ENCODE measurements around the gene ARL2.

The ARL2 gene

DNA sequence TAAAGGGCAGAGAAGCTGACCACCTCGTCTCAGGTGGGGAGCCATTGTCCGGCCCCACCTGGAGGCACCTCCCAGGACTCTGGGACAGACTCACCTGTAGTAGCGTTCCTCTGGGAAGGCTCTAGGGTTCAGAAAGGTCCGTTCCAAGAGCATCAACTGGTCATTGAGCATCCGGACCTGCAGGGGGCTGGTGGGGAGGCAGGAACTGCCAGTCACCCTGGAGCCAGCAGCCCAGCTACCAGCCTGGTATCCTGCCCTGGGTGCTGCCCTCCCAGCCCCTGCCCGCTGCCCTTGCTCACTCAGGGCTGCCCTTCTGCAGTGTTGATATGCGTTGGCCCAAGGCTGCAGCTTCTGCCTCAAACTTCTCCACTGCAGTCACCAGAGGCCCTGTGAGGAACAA lies 31.8 kb downstream of the ARL2 start:
- Histone ChIP-seq H3K4me3 (ENCODE audit: extremely low read depth, insufficient read depth, low read length, poor library complexity, severe bottlenecking) (no peak overlapping the region), H3K36me3 (ENCODE audit: control insufficient read depth, insufficient read depth, low read length) (peaks cover 24% of the 10 kb centered on the region), H3K4me1 (ENCODE audit: control insufficient read depth, insufficient read depth, low read length, poor library complexity, severe bottlenecking) (peaks cover 11% of the 10 kb centered on the region), H3K9me3 (ENCODE audit: control insufficient read depth, low read length) (no peaks in the 10 kb centered on the region), H3K27ac (ENCODE audit: low read depth, low read length, severe bottlenecking) (no peak overlapping the region)
- WGBS, 2 experiments (ENCODE audit: insufficient coverage in 2 of 2) = 96 to 97% methylated on average over 7 of the region's 7 CpGs

DNA sequence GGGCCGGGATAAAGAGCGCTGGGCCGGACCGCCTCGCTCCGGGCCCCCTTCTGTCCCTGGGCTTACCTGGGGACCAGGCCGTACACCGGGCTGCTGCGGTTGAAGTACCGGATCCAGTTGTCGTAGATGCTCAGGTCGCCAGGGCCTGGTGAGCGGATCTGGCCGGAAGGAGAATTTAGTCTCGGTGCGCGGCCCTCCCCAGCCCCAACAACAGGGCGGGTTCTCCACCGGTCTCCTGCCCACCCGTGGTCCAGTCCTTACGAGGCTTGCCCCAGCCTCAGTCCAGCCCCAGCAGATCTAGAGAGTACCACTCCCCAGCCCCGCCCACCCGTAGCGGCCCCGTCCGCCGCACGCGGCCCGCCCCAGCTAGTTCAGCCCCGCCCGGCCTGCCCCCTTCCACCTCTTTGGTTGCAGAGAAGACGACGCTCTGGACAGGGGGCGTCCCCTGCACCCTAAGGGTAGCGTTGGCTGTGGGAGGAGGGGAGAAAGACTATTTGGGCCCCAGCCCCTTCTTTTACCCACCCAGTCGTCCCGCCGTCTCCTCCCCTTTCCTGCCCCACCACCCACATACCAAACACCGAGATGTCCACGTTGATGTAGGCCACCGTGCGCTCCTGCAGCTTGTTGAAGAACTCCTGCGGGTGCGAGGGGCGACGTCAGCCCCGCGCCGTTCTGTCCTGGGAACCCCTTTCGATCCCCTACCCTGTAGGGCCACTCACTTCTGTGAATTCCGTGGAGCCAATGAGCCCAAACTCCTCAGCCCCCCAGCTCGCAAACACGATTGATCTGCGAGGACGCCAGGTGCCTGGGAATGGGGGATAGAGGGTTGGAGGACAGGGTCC lies 33.8 kb downstream of the ARL2 start:
- Histone ChIP-seq H3K27ac (ENCODE audit: low read depth, low read length, severe bottlenecking) (no peak overlapping the region), H3K36me3 (ENCODE audit: control insufficient read depth, insufficient read depth, low read length) (peaks cover 24% of the 10 kb centered on the region), H3K9me3 (ENCODE audit: control insufficient read depth, low read length) (no peaks in the 10 kb centered on the region), H3K4me1 (ENCODE audit: control insufficient read depth, insufficient read depth, low read length, poor library complexity, severe bottlenecking) (peaks cover 10% of the 10 kb centered on the region), H3K4me3 (ENCODE audit: extremely low read depth, insufficient read depth, low read length, poor library complexity, severe bottlenecking) (no peak overlapping the region)
- 92 to 94% methylated on average over 38 of the region's 56 CpGs for WGBS, 2 experiments (ENCODE audit: insufficient coverage in 2 of 2)

DNA sequence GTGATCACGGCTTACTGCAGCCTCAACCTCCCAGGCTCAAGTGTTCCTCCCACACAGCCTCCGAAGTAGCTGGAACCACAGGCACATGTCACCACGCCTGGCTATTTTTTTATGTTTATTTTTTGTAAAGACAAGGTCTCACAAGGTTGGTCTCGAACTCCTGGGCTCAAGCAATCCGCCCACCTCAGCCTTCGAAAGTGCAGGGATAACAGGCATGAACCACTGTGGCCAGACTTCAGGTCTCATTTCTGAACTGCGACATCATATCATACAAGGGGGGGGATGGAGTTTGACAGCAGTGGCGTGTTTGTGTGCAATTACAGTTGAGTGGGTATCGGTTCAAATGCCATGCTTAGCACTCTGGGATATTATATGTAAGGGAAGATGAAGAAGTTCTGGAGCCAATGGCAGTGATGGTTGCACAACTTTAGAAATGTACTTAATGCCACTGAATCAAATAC lies 37.5 kb downstream of the ARL2 start:
- Histone ChIP-seq H3K27ac (ENCODE audit: low read depth, low read length, severe bottlenecking) (no peak overlapping the region), H3K36me3 (ENCODE audit: control insufficient read depth, insufficient read depth, low read length) (no peaks in the 10 kb centered on the region), H3K9me3 (ENCODE audit: control insufficient read depth, low read length) (no peaks in the 10 kb centered on the region), H3K4me1 (ENCODE audit: control insufficient read depth, insufficient read depth, low read length, poor library complexity, severe bottlenecking) (peaks cover 4% of the 10 kb centered on the region), H3K4me3 (ENCODE audit: extremely low read depth, insufficient read depth, low read length, poor library complexity, severe bottlenecking) (no peak overlapping the region)
- 92 to 94% methylated on average over 7 of the region's 9 CpGs for WGBS, 2 experiments (ENCODE audit: insufficient coverage in 2 of 2)

DNA sequence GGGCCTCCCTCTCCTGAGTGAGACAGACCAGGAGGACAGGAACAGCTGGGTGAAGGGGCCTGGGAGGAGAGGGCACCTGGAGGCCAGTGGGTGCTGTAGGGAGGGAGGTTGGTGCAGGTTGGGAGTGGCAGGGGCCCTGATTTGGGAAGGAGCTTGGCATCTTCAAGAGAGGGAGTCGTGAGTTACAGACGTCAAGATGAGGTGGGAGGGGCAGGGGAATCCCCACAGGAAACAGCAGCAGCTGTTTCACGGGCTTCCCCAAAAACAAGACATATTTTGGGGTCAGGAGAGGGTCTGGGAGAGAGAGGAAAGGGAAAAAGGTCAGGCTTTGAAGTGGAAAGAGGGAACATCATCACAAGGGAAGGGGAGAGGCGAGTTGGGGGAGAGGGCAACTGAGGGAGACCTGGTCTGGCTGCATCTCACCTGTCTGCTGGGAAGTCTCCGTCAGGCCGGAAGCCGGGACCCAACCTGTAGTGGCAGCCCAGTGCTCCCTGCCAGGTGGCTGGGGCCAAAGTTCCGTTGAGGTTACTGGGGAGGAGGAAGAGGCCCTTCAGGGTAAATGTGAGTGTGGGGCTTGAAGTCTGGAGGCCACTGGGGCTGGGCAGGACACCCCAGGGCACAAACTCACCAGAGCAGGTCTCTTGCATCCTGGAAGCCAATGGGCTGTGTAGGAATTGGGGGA lies 40.0 kb downstream of the ARL2 start:
- Histone ChIP-seq H3K36me3 (ENCODE audit: control insufficient read depth, insufficient read depth, low read length) (no peaks in the 10 kb centered on the region), H3K4me3 (ENCODE audit: extremely low read depth, insufficient read depth, low read length, poor library complexity, severe bottlenecking) (no peak overlapping the region), H3K9me3 (ENCODE audit: control insufficient read depth, low read length) (no peaks in the 10 kb centered on the region), H3K4me1 (ENCODE audit: control insufficient read depth, insufficient read depth, low read length, poor library complexity, severe bottlenecking) (peaks cover 4% of the 10 kb centered on the region), H3K27ac (ENCODE audit: low read depth, low read length, severe bottlenecking) (no peak overlapping the region)
- WGBS, 2 experiments (ENCODE audit: insufficient coverage in 2 of 2) = 83 to 91% methylated on average over 5 to 6 of the region's 8 CpGs

DNA sequence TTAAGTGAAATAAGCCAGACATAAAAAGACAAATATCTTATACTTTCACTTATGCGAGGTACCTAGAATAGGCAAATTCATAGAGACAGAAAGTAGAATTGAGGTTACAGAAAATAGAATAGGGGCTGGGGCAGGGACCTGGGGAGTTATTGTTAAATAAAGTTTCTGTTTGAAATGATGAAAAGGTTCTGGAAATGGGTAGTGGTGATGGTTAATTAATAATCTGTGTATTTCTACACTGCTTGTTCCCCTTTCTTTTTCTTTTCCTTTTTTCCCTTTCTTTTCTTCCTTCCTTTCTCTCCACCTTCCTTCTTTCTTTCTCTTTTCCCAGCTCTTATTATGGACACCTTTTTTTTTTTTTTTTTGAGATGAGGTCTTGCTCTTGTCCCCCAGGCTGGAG lies 41.6 kb downstream of the ARL2 start:
- no peaks in the 10 kb centered on the region for H3K36me3 ChIP-seq (ENCODE audit: control insufficient read depth, insufficient read depth, low read length)
- WGBS, 2 experiments (ENCODE audit: insufficient coverage in 2 of 2) = no CpG with 5 or more reads among the region's 1 CpG
- no peak overlapping the region for H3K4me3 ChIP-seq (ENCODE audit: extremely low read depth, insufficient read depth, low read length, poor library complexity, severe bottlenecking)
- no peak overlapping the region for H3K27ac ChIP-seq (ENCODE audit: low read depth, low read length, severe bottlenecking)
- no peaks in the 10 kb centered on the region for H3K9me3 ChIP-seq (ENCODE audit: control insufficient read depth, low read length)
- H3K4me1 ChIP-seq (ENCODE audit: control insufficient read depth, insufficient read depth, low read length, poor library complexity, severe bottlenecking) = peaks cover 4% of the 10 kb centered on the region

DNA sequence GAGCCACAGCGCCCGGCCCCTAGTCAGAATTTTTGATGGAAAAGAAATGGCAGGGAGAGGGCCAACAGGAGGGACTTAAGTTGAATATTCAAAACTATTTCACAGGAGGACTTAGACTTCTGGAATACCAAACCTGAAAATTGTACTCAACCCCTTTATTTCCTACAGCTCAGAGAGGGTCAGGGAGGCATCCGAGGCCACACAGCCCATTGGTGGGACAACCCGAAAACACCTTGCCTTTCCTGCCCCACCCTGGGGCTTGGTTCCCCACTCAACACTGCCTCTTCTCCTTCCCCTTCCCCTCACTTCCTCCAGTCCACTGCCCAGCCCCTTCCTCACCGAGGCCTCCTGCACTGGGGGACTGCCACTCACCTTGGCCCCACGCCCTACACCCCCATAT lies 43.0 kb downstream of the ARL2 start:
- 80 to 96% methylated on average over 3 to 4 of the region's 6 CpGs for WGBS, 2 experiments (ENCODE audit: insufficient coverage in 2 of 2)
- H3K4me1 ChIP-seq (ENCODE audit: control insufficient read depth, insufficient read depth, low read length, poor library complexity, severe bottlenecking) = no peaks in the 10 kb centered on the region
- no peaks in the 10 kb centered on the region for H3K9me3 ChIP-seq (ENCODE audit: control insufficient read depth, low read length)
- H3K4me3 ChIP-seq (ENCODE audit: extremely low read depth, insufficient read depth, low read length, poor library complexity, severe bottlenecking) = no peak overlapping the region
- H3K27ac ChIP-seq (ENCODE audit: low read depth, low read length, severe bottlenecking) = no peak overlapping the region
- no peaks in the 10 kb centered on the region for H3K36me3 ChIP-seq (ENCODE audit: control insufficient read depth, insufficient read depth, low read length)

DNA sequence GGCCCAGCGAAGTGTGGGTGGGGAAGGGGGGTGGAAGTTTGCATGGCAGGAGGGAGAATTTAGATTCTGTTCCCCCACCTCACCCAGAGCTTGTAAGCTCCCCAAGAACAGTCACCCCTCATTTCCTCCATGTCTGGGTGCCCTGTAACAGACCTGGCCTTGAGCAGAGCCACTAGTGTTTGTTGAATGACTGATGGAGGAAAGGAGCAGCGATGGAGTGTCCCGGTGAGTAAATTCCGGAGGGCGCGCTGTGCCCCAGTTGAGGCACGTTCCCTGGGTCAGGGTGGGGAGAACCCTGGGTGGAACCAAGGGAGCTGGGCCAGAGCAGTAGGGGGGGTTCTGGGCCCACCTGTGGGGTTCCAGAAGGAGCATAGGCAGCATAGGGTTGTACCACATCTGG lies 43.6 kb downstream of the ARL2 start:
- no peaks in the 10 kb centered on the region for H3K36me3 ChIP-seq (ENCODE audit: control insufficient read depth, insufficient read depth, low read length)
- no peak overlapping the region for H3K27ac ChIP-seq (ENCODE audit: low read depth, low read length, severe bottlenecking)
- H3K4me3 ChIP-seq (ENCODE audit: extremely low read depth, insufficient read depth, low read length, poor library complexity, severe bottlenecking) = no peak overlapping the region
- H3K4me1 ChIP-seq (ENCODE audit: control insufficient read depth, insufficient read depth, low read length, poor library complexity, severe bottlenecking) = no peaks in the 10 kb centered on the region
- H3K9me3 ChIP-seq (ENCODE audit: control insufficient read depth, low read length) = no peaks in the 10 kb centered on the region
- WGBS, 2 experiments (ENCODE audit: insufficient coverage in 2 of 2) = 89% methylated on average over 3 of the region's 7 CpGs; no CpG with 5 or more reads in 1 of the 2 experiments

DNA sequence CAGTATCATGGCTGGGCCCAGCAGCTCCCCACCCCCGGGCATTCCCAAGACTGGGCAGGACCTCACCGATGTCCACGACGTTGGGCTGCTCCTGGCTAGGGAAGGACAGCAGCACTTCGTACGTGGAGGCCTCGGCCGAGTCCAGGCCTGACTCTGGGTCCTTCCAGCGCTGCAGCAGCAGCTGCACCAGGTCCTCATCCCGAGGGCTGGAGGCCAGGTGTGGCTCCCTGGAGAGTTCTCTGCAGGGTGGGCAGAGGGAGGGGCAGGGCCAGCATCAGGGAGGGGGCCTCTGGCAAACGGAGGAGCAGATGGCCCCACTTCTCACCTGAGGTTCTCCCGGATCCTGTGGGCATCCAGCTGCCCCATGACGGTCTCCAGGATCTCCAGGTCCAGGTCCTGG lies 44.1 kb downstream of the ARL2 start:
- H3K4me3 ChIP-seq (ENCODE audit: extremely low read depth, insufficient read depth, low read length, poor library complexity, severe bottlenecking) = no peak overlapping the region
- H3K36me3 ChIP-seq (ENCODE audit: control insufficient read depth, insufficient read depth, low read length) = no peaks in the 10 kb centered on the region
- 86 to 91% methylated on average over 9 to 13 of the region's 13 CpGs for WGBS, 2 experiments (ENCODE audit: insufficient coverage in 2 of 2)
- no peak overlapping the region for H3K27ac ChIP-seq (ENCODE audit: low read depth, low read length, severe bottlenecking)
- H3K9me3 ChIP-seq (ENCODE audit: control insufficient read depth, low read length) = no peaks in the 10 kb centered on the region
- no peaks in the 10 kb centered on the region for H3K4me1 ChIP-seq (ENCODE audit: control insufficient read depth, insufficient read depth, low read length, poor library complexity, severe bottlenecking)

DNA sequence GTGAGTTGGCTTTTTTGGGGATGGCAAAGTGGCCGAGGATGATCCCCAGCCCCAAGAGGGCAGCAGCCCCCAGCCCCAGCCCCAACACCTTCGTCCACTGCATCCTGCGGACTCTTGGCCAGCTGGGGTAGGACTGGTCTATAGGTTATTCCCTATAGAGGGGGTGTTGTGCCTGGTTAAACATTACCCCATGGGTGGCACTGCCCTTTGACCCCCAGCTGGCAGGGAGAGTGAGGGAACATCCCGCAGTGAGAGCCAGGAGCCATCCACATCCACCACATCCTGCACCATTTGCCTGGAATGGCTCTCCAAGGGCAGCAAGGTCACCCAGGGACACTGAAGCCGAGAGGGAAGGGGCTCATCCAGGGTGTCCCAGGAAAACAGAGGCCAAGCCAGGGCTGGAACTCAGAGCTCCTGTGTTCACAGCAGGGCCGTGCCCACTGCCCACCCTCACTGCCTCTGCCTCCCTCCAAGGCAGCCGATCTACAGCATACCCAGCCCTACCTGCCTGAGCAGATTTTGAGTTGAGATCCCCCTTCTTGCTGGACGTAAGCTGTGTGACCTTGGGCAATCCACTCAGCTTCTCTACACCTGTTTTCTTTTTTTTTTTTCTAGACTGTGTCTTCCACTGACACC lies 44.6 kb downstream of the ARL2 start, which contains the start of gene NAALADL1:
Gene NAALADL1 (minus strand): TSS at position 135 of the 636 bp plus-strand sequence. CDS start 32 bp downstream, at position 103.
- Histone ChIP-seq H3K36me3 (ENCODE audit: control insufficient read depth, insufficient read depth, low read length) (no peaks in the 10 kb centered on the region), H3K9me3 (ENCODE audit: control insufficient read depth, low read length) (no peaks in the 10 kb centered on the region), H3K27ac (ENCODE audit: low read depth, low read length, severe bottlenecking) (no peak within 1 kb of the TSS), H3K4me1 (ENCODE audit: control insufficient read depth, insufficient read depth, low read length, poor library complexity, severe bottlenecking) (no peaks in the 10 kb centered on the region), H3K4me3 (ENCODE audit: extremely low read depth, insufficient read depth, low read length, poor library complexity, severe bottlenecking) (no peak within 1 kb of the TSS)
- 90 to 94% methylated on average over 4 to 6 of the region's 8 CpGs for WGBS, 2 experiments (ENCODE audit: insufficient coverage in 2 of 2)

DNA sequence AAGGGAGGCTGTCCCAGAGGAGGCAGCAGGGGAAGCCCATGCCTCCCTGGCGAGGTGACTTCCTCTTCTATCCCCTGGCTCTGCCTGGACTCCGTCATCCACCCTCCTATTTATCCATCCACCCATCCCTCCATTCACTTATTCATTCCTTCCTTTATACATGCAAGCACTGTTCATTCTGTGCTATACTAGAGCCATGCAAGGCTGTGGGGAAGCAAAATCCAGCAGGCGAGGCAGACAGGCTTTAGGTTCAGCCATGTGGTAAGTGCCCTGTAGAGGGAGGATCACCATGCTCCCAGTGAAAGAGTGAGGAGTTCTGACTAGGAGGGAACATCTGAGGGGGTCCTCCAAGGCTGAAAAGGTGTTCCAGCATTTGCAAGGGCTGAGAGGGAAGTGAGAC lies 45.6 kb downstream of the ARL2 start:
- no peaks in the 10 kb centered on the region for H3K4me1 ChIP-seq (ENCODE audit: control insufficient read depth, insufficient read depth, low read length, poor library complexity, severe bottlenecking)
- no peaks in the 10 kb centered on the region for H3K9me3 ChIP-seq (ENCODE audit: control insufficient read depth, low read length)
- no peaks in the 10 kb centered on the region for H3K36me3 ChIP-seq (ENCODE audit: control insufficient read depth, insufficient read depth, low read length)
- H3K27ac ChIP-seq (ENCODE audit: low read depth, low read length, severe bottlenecking) = no peak overlapping the region
- H3K4me3 ChIP-seq (ENCODE audit: extremely low read depth, insufficient read depth, low read length, poor library complexity, severe bottlenecking) = no peak overlapping the region
- 82% methylated on average over 3 of the region's 3 CpGs; no CpG with 5 or more reads in 1 of the 2 experiments for WGBS, 2 experiments (ENCODE audit: insufficient coverage in 2 of 2)

Data from mesodermal cell (in vitro differentiated cells).